GM12878 (cell line): ENCODE data around the gene RARRES2. TPM values are rescaled to one million over a fixed set of nuclear protein-coding genes. Genes with fewer than 3 reads are reported as not detected.

Experiments
- ATAC-seq: fragments of 200-7000 bp; cut with Tn5 transposase; 3 replicates; pipeline ENCODE4 v1.9.1; 2020; ENCODE audit warnings: mild to moderate bottlenecking, moderate library complexity
- BruUV-seq: library from RNA; stranded (reverse); fragments of 400-500 nt; replicated peaks from 2 replicates; lab custom pipeline; 2021; lab: Mats Ljungman, UMichigan
- CTCF ChIA-PET: fragments of 300-600 bp; sonication (Branson Sonifier 250); formaldehyde crosslinking; extraction: SDS; loops from one replicate; lab custom pipeline; 2021; ENCODE audit warnings: inconsistent platforms; lab: Yijun Ruan, JAX
- POLR2A ChIA-PET: fragments of 350-600 bp; formaldehyde crosslinking; extraction: SDS; loops from one replicate; lab custom pipeline; 2021; ENCODE audit warnings: inconsistent platforms; lab: Charles Lee
- RAD21 ChIA-PET: fragments of 300-600 bp; sonication (Branson Sonifier 250); formaldehyde crosslinking; loops from one replicate; lab custom pipeline; 2023; ENCODE audit warnings: antibody characterized with exemption; ENCODE audit not compliant: unreplicated experiment; lab: Charles Lee
- SMC1A ChIA-PET: fragments of 300-600 bp; sonication (Branson Sonifier 250); formaldehyde crosslinking; loops from one replicate; lab custom pipeline; 2023; ENCODE audit not compliant: unreplicated experiment, uncharacterized antibody; lab: Charles Lee
- DNase-seq: peaks from one replicate; pipeline ENCODE4 v3.0.0-alpha.2; 2011; ENCODE audit warnings: low read depth, low spot score
- FAIRE-seq: peaks from 3 replicates; lab custom pipeline; 2011; peaks lifted over from hg19 to GRCh38; lab: Jason Lieb, UNC
- H2AFZ ChIP-seq: 2 replicates; pipeline ENCODE4 v1.6.0; 2011; ENCODE audit warnings: low read depth, low read length, control low read depth; ENCODE audit not compliant: control insufficient read depth
- H3K27ac ChIP-seq: 2 replicates; pipeline ENCODE4 v1.5.1; 2011; ENCODE audit warnings: control low read depth; ENCODE audit not compliant: control insufficient read depth, insufficient read depth
- H3K27me3 ChIP-seq, 2 experiments: replicated peaks in 1 of 2; 2 replicates each; pipeline versions ENCODE4 v1.6.0 to v1.6.1; 2011; ENCODE audit warnings: low read length in 1 of 2; ENCODE audit not compliant: control insufficient read depth in 2 of 2, insufficient read depth in 2 of 2
- H3K36me3 ChIP-seq, 2 experiments: 2 replicates each; pipeline ENCODE4 v1.5.1; 2011; ENCODE audit warnings: low read length in 1 of 2; ENCODE audit not compliant: control insufficient read depth in 2 of 2, insufficient read depth in 2 of 2
- H3K4me1 ChIP-seq: 2 replicates; pipeline ENCODE4 v1.6.1; 2011; ENCODE audit warnings: mild to moderate bottlenecking, low read length, moderate library complexity, mixed read lengths; ENCODE audit not compliant: control insufficient read depth, insufficient read depth
- H3K4me2 ChIP-seq: 2 replicates; pipeline ENCODE4 v1.6.0; 2011; ENCODE audit warnings: control low read depth; ENCODE audit not compliant: control insufficient read depth, insufficient read depth
- H3K4me3 ChIP-seq: fragments of 200-600 bp; sonication (generic); 2 replicates; pipeline ENCODE4 v1.5.1; 2016
- H3K79me2 ChIP-seq: 2 replicates; pipeline ENCODE4 v1.6.0; 2011; ENCODE audit warnings: low read length; ENCODE audit not compliant: control insufficient read depth, insufficient read depth
- H3K9ac ChIP-seq: 2 replicates; pipeline ENCODE4 v1.8.0; 2011; ENCODE audit warnings: low read length, control low read depth, mixed read lengths; ENCODE audit not compliant: control insufficient read depth, insufficient read depth
- H3K9me3 ChIP-seq: replicated peaks from 3 replicates; pipeline ENCODE4 v1.5.1; 2011; ENCODE audit warnings: mild to moderate bottlenecking, low read length; ENCODE audit not compliant: control insufficient read depth, insufficient read depth
- H4K20me1 ChIP-seq: 2 replicates; pipeline ENCODE4 v1.6.0; 2011; ENCODE audit not compliant: control insufficient read depth, insufficient read depth
- EGR1 ChIP-seq, 2 experiments: IDR thresholded peaks; 1 replicate in 1 of 2; 2 replicates in 1 of 2; pipeline ENCODE4 v1.6.1; 2011 to 2012; ENCODE audit warnings: low read depth in 2 of 2, low read length in 2 of 2, borderline replicate concordance in 1 of 2, mild to moderate bottlenecking in 1 of 2, moderate library complexity in 1 of 2
- HCFC1 ChIP-seq: fragments of 150-350 bp; IDR thresholded peaks from 2 replicates; pipeline ENCODE4 v1.6.1; 2014; ENCODE audit warnings: low read length
- NR2C2 ChIP-seq: IDR thresholded peaks from 2 replicates; pipeline ENCODE4 v1.6.1; 2011; ENCODE audit warnings: borderline replicate concordance, low read depth; ENCODE audit not compliant: control insufficient read depth, insufficient read length
- PML ChIP-seq: IDR thresholded peaks from 2 replicates; pipeline ENCODE4 v1.6.1; 2012; ENCODE audit warnings: low read length, inconsistent platforms
- SREBF2 ChIP-seq: IDR thresholded peaks from 2 replicates; pipeline ENCODE4 v1.6.1; 2012; ENCODE audit warnings: mild to moderate bottlenecking, low read length
- TBL1XR1 ChIP-seq: IDR thresholded peaks from 2 replicates; pipeline ENCODE4 v1.6.1; 2012; ENCODE audit warnings: low read depth, low read length, improper control_type of control experiment
- WRNIP1 ChIP-seq: IDR thresholded peaks from 2 replicates; pipeline ENCODE4 v1.6.1; 2011; ENCODE audit warnings: low read depth, low read length, improper control_type of control experiment, borderline replicate concordance
- ZNF384 ChIP-seq: IDR thresholded peaks from 2 replicates; pipeline ENCODE4 v1.6.1; 2012; ENCODE audit warnings: low read depth, mild to moderate bottlenecking, low read length, improper control_type of control experiment, borderline replicate concordance
- WGBS: methylation state at CpG from one replicate; pipeline ENCODE4 v1.1.6; 2016; ENCODE audit warnings: low lambda C conversion rate; ENCODE audit not compliant: insufficient replicate concordance, insufficient coverage; ENCODE audit errors: missing lambda C conversion rate; 5-methylcytosine and 5-hydroxymethylcytosine counted together
- in situ Hi-C: fragments of 300-500 bp; cut with MboI; formaldehyde crosslinking; loops from 9 replicates; pipeline ENCODE4 v1.14.3; 2018; ENCODE audit warnings: mixed read lengths
- intact Hi-C: fragments of 100-400 bp; cut with micrococcal nuclease; formaldehyde crosslinking; loops from one replicate; pipeline ENCODE4 v1.14.2; 2022; ENCODE audit not compliant: unreplicated experiment
- polyA plus RNA-seq, 11 experiments: library from polyadenylated mRNA; depleted of rRNA in 4 of 11; unstranded in 6 of 11; stranded (reverse) in 5 of 11; fragments of >200 nt; fragmentation: Nextera tagmentation in 4 of 11; fragmentation: Illumina TruSeq in 1 of 11; extraction: Ambion mirVana in 4 of 11; extraction: Trizol in 1 of 11; gene quantifications; 1 replicate in 1 of 11; 2 replicates in 10 of 11; pipeline versions ENCODE4 v1.2.1 to v1.2.3, GENCODE V29; 2011 to 2016; ENCODE audit warnings: inconsistent platforms in 2 of 11, missing spikeins in 2 of 11, low read depth in 1 of 11
- total RNA-seq, 4 experiments: library from RNA; depleted of rRNA in 3 of 4; stranded (reverse); fragments of >200 nt in 3 of 4; fragmentation: Illumina TruSeq in 1 of 4; extraction: Trizol in 1 of 4; gene quantifications; 2 replicates each; pipeline versions ENCODE4 v1.2.1 to v1.2.3, GENCODE V29; 2013 to 2021
- TF ChIP-seq, protein P1 (sequence below): IDR thresholded peaks from 2 replicates; pipeline ENCODE4 v1.6.1; 2012; ENCODE audit warnings: mild to moderate bottlenecking, low read depth, low read length
- TF ChIP-seq, protein P2 (sequence below): fragments of 450-650 bp; IDR thresholded peaks from 2 replicates; pipeline ENCODE4 v1.6.1; 2016; ENCODE audit warnings: mild to moderate bottlenecking, moderate library complexity, borderline replicate concordance

Gene RARRES2
- total and polyA plus RNA-seq, 10 of the 15 experiments (the other 5 are each of a cell fraction or from before 2014, with no cell fraction given): 0.13 to 2.2 (median 0.40) TPM; not detected in 3

DNA sequence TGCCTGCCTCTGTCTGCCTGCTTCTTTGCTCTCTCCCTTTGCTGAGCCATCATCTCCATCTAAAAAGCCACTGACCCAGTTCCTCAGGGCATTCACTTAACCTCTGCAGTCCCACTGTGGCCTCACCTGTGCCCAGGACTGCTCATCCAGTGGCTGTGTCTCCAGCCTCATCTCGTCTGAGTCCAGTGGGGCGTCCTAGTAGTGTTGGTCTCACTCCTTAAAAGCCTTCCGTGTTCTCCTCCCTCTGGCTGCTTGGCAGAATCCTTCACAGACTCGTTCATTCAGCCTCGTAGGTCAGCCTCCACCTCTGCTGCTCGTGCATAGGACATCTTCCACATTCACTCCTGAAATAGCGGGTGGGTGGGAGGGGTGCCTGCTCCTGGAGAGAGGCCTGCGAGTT, 7.3 kb downstream of the RARRES2 start:
- ChIA-PET POLR2A (no interaction called here), RAD21 (no interaction called here), CTCF (no interaction called here), SMC1A (no interaction called here)
- Histone ChIP-seq H3K4me1 (no peaks in the 10 kb centered on the region), H3K4me2 (no peak overlapping the region), H3K27ac (no peak overlapping the region), H2AFZ (no peak overlapping the region), H3K9me3 (no peaks in the 10 kb centered on the region), H3K27me3 (no peaks in the 10 kb centered on the region), H3K9ac (no peak overlapping the region), H3K79me2 (no peaks in the 10 kb centered on the region), H3K4me3 (no peak overlapping the region), H4K20me1 (no peaks in the 10 kb centered on the region), H3K36me3 (peaks cover 6 to 11% of the 10 kb centered on the region in 2 experiments)
- intact Hi-C loops: no loop called here
- no TSS peak for BruUV-seq
- no peak for DNase-seq
- no peak for ATAC-seq
- no peak for FAIRE-seq
- in situ Hi-C loops: no loop called here
- WGBS: 84% methylated on average over 8 of the region's 8 CpGs
- TF ChIP-seq PML (no peak), NR2C2 (no peak), ZNF384 (no peak), TBL1XR1 (no peak)

DNA sequence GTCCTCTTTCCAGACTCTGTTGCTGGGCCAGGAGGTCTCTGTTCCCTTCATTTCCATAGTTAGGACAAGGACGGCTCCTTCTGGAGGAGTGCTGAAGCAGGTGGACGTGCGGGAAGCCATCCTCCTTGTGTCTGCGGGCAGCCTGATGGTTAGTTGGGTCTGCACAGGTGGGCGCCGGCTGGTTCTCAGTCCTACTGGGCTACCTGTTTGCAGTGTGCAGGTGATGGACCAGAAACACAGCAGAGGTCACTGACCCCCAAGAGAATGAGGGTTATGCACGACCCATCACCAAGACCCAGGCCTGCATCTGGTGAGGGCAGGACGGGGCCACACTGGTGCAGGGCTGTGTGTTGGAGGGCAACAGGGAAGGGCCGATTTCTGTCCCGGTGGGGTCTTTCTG, 7.8 kb downstream of the RARRES2 start:
- CTCF ChIA-PET: no interaction called here
- WGBS: 90% methylated on average over 10 of the region's 10 CpGs
- no peaks in the 10 kb centered on the region for H4K20me1 ChIP-seq
- TF ChIP-seq HCFC1 (no peak), WRNIP1 (no peak), EGR1 (IDR thresholded peaks at IDR 0.05; ENCODE audit: borderline replicate concordance in 1 of 2, low read depth in 2 of 2, low read length in 2 of 2) (no peak), SREBF2 (no peak)
- TF ChIP-seq, protein P1, sequence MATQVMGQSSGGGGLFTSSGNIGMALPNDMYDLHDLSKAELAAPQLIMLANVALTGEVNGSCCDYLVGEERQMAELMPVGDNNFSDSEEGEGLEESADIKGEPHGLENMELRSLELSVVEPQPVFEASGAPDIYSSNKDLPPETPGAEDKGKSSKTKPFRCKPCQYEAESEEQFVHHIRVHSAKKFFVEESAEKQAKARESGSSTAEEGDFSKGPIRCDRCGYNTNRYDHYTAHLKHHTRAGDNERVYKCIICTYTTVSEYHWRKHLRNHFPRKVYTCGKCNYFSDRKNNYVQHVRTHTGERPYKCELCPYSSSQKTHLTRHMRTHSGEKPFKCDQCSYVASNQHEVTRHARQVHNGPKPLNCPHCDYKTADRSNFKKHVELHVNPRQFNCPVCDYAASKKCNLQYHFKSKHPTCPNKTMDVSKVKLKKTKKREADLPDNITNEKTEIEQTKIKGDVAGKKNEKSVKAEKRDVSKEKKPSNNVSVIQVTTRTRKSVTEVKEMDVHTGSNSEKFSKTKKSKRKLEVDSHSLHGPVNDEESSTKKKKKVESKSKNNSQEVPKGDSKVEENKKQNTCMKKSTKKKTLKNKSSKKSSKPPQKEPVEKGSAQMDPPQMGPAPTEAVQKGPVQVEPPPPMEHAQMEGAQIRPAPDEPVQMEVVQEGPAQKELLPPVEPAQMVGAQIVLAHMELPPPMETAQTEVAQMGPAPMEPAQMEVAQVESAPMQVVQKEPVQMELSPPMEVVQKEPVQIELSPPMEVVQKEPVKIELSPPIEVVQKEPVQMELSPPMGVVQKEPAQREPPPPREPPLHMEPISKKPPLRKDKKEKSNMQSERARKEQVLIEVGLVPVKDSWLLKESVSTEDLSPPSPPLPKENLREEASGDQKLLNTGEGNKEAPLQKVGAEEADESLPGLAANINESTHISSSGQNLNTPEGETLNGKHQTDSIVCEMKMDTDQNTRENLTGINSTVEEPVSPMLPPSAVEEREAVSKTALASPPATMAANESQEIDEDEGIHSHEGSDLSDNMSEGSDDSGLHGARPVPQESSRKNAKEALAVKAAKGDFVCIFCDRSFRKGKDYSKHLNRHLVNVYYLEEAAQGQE: no peak
- TF ChIP-seq, protein P2, sequence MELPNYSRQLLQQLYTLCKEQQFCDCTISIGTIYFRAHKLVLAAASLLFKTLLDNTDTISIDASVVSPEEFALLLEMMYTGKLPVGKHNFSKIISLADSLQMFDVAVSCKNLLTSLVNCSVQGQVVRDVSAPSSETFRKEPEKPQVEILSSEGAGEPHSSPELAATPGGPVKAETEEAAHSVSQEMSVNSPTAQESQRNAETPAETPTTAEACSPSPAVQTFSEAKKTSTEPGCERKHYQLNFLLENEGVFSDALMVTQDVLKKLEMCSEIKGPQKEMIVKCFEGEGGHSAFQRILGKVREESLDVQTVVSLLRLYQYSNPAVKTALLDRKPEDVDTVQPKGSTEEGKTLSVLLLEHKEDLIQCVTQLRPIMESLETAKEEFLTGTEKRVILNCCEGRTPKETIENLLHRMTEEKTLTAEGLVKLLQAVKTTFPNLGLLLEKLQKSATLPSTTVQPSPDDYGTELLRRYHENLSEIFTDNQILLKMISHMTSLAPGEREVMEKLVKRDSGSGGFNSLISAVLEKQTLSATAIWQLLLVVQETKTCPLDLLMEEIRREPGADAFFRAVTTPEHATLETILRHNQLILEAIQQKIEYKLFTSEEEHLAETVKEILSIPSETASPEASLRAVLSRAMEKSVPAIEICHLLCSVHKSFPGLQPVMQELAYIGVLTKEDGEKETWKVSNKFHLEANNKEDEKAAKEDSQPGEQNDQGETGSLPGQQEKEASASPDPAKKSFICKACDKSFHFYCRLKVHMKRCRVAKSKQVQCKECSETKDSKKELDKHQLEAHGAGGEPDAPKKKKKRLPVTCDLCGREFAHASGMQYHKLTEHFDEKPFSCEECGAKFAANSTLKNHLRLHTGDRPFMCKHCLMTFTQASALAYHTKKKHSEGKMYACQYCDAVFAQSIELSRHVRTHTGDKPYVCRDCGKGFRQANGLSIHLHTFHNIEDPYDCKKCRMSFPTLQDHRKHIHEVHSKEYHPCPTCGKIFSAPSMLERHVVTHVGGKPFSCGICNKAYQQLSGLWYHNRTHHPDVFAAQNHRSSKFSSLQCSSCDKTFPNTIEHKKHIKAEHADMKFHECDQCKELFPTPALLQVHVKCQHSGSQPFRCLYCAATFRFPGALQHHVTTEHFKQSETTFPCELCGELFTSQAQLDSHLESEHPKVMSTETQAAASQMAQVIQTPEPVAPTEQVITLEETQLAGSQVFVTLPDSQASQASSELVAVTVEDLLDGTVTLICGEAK: no peak

More for the DNA sequence above, 7.8 kb downstream of the RARRES2 start:
- no TSS peak for BruUV-seq
- Histone ChIP-seq H3K36me3 (peaks cover 11% of the 10 kb centered on the region in 2 experiments), H3K4me2 (no peak overlapping the region), H3K9ac (no peak overlapping the region), H3K27me3 (no peaks in the 10 kb centered on the region), H3K4me3 (no peak overlapping the region), H3K4me1 (no peaks in the 10 kb centered on the region), H3K27ac (no peak overlapping the region), H3K79me2 (no peaks in the 10 kb centered on the region), H3K9me3 (no peaks in the 10 kb centered on the region), H2AFZ (no peak overlapping the region)
- ChIA-PET RAD21 (no interaction called here), POLR2A (no interaction called here), SMC1A (no interaction called here)
- in situ Hi-C loops (no loop called here), intact Hi-C loops (no loop called here)
- no peak for ATAC-seq
- DNase-seq: no peak
- FAIRE-seq: no peak
